Activated CD8-positive, alpha-beta T cell treated with anti-CD3 and anti-CD28 coated beads for 36 hours (primary cell): ENCODE data around the gene ARHGEF6. TPM values are rescaled to one million over a fixed set of nuclear protein-coding genes. Genes with fewer than 3 reads are reported as not detected.

Experiments
- ATAC-seq: fragments of 200-7000 bp; cut with Tn5 transposase; one replicate; pipeline ENCODE4 v1.10.0; 2021; ENCODE audit warnings: mild to moderate bottlenecking, moderate library complexity
- CTCF ChIA-PET: fragments of 350-600 bp; sonication (Branson Sonifier 250); formaldehyde crosslinking; loops from one replicate; lab custom pipeline; 2021; ENCODE audit warnings: antibody characterized with exemption; lab: Charles Lee
- POLR2A ChIA-PET: fragments of 350-600 bp; sonication (Branson Sonifier 250); formaldehyde crosslinking; loops from one replicate; lab custom pipeline; 2021; ENCODE audit warnings: antibody characterized with exemption; lab: Charles Lee
- DNase-seq: peaks from one replicate; pipeline ENCODE4 v3.0.0-alpha.2; 2020
- H3K27ac Mint-ChIP-seq: one replicate; pipeline ENCODE4 v1.8.0; 2021; ENCODE audit warnings: mild to moderate bottlenecking, mixed read lengths
- H3K27me3 Mint-ChIP-seq: one replicate; pipeline ENCODE4 v1.8.0; 2021; ENCODE audit warnings: mixed read lengths
- H3K36me3 Mint-ChIP-seq: one replicate; pipeline ENCODE4 v1.8.0; 2021; ENCODE audit warnings: low read depth, mixed read lengths
- H3K4me1 Mint-ChIP-seq: one replicate; pipeline ENCODE4 v1.8.0; 2021; ENCODE audit warnings: low read depth, mixed read lengths
- H3K4me3 Mint-ChIP-seq: one replicate; pipeline ENCODE4 v1.8.0; 2021; ENCODE audit warnings: mild to moderate bottlenecking, moderate library complexity, mixed read lengths
- H3K9me3 Mint-ChIP-seq: one replicate; pipeline ENCODE4 v1.8.0; 2021; ENCODE audit warnings: mixed read lengths
- intact Hi-C: fragments of 100-400 bp; cut with micrococcal nuclease; formaldehyde crosslinking; loops from one replicate; pipeline ENCODE4 v1.10.0; 2022
- total RNA-seq, 2 experiments: library from RNA; stranded (reverse); gene quantifications; one replicate each; pipeline ENCODE4 v1.2.3, GENCODE V29; 2021
- TF ChIP-seq, protein P1 (sequence below): fragments of 200-600 bp; IDR thresholded peaks from one replicate; pipeline ENCODE4 v1.8.0; 2022; ENCODE audit warnings: antibody characterized with exemption, mild to moderate bottlenecking

Gene ARHGEF6
- total RNA-seq, 2 experiments from 2014 or later, result 45.7 to 45.8 TPM

DNA sequence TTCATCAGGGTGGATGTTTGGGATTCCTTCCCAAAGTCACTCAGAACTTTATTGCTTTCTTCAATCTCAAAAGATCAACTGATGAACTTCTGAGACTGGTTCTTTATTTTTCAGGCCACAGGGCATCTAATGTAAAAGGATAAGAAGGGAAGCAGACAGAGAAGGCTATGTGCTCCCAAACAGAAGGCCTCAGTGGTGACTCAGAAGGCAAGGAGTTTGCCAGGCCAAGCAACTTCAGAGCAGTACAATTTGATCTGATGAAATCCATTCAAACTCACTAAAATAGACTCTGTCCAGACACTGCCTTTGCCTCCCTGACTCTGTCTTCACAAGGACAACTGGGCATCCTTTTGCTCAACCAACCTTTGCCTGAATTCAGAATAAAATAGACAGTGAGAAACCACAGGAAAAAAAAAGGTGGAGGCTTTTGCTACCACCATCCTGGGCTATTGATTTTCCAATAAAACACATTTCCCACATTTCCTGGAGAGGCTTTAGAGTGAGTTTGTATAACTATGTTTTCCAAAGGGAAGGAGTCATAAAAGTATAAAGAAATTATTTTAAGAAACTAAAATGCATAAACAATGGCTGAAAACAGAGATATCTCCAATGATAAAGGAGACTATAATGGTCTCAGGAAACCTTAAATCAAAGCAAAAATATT is 55.2 kb downstream of the ARHGEF6 start:
- Mint-ChIP-seq H3K27ac (peak overlapping the region; percentile 11), H3K27me3 (no peaks in the 10 kb centered on the region), H3K4me1 (peaks cover 36% of the 10 kb centered on the region), H3K36me3 (peaks cover 36% of the 10 kb centered on the region), H3K4me3 (no peak overlapping the region), H3K9me3 (peaks cover 10% of the 10 kb centered on the region)
- ChIA-PET POLR2A (interaction anchor here (1.3 kb wide), 1 partner anchor 154 kb away, joined by 3 read pairs; no protein-coding TSS in a partner anchor), CTCF (no interaction called here)
- intact Hi-C loops, result no loop called here
- DNase-seq (no peak), ATAC-seq (no peak)
- TF ChIP-seq, protein P1, sequence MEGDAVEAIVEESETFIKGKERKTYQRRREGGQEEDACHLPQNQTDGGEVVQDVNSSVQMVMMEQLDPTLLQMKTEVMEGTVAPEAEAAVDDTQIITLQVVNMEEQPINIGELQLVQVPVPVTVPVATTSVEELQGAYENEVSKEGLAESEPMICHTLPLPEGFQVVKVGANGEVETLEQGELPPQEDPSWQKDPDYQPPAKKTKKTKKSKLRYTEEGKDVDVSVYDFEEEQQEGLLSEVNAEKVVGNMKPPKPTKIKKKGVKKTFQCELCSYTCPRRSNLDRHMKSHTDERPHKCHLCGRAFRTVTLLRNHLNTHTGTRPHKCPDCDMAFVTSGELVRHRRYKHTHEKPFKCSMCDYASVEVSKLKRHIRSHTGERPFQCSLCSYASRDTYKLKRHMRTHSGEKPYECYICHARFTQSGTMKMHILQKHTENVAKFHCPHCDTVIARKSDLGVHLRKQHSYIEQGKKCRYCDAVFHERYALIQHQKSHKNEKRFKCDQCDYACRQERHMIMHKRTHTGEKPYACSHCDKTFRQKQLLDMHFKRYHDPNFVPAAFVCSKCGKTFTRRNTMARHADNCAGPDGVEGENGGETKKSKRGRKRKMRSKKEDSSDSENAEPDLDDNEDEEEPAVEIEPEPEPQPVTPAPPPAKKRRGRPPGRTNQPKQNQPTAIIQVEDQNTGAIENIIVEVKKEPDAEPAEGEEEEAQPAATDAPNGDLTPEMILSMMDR, result no peak

DNA sequence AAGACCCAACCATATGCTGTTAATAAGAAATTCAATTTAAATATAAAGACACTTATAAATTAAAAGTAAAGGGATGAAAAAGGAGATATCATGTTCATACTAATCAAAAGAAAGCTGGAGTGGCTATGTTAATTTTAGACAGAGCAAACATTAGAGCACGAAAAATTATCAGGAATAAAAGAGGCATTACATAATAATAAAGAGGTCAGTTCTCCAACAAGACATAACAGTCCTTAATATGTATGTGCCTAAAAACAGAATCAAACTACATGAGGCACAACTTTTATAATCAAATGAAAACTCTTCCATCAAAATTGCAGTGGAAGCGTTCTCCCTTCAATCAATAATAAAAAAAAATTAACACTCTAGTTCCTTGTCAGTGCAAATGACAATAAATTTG is 62.6 kb downstream of the ARHGEF6 start:
- no peak overlapping the region for H3K4me3 Mint-ChIP-seq
- DNase-seq (no peak), ATAC-seq (no peak)
- H3K27me3 Mint-ChIP-seq, result no peaks in the 10 kb centered on the region
- H3K27ac Mint-ChIP-seq, result no peak overlapping the region
- peaks cover 6% of the 10 kb centered on the region for H3K9me3 Mint-ChIP-seq
- TF ChIP-seq, protein P1, result no peak
- CTCF ChIA-PET, result no interaction called here
- H3K36me3 Mint-ChIP-seq, result peaks cover 23% of the 10 kb centered on the region
- POLR2A ChIA-PET, result no interaction called here
- peaks cover 54% of the 10 kb centered on the region for H3K4me1 Mint-ChIP-seq
- intact Hi-C loops, result loop anchor here (10.0 kb wide), 2 partner anchors 47 to 157 kb away; no protein-coding TSS in a partner anchor

DNA sequence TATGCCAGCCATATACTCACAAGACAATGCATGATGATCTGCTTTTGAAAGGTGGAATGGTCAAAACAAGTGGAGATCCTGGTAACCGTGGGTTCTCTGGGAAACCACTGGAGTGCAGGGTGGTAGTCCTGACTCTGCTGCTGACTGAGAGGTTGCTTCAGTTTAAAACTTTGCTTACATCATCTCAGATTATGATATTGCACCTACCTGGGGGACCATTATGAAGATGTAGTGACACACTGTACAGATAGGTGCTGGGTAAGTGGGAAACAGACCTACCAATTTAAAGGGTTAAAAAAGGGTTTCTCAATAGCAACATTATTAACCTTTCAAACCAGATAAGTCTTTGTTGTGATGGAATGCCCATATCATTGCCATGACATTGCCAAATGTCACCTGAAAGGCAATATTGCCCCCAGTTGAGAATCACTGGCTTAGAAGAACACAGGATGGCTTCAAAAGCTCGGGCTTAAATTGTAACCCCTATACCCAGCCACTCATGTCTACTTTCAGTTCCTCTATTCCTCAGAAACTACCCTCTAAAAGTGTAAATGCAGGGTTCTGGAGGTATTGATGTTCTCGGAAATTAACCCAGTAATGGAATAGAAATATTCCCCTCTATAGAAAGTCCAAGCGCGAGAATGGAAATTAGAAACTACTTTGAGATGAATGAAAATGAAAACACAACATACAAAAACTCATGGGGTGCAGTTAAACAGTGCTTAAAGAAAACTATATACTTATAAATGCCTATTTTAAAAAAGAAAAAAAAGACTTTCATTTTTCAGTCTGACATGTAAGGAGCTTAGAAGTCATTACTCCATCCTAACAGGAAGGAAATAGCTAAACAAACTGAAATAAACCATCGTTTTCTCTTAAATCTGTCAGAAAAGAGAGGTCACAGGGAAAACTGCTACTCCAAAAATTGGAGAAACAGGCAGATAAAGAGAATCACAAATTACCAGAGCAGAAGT is 65.8 kb downstream of the ARHGEF6 start:
- intact Hi-C loops, result loop anchor here (5.0 to 10.0 kb wide), 3 partner anchors 50 to 212 kb away; no protein-coding TSS in a partner anchor
- Mint-ChIP-seq H3K36me3 (peaks cover 5% of the 10 kb centered on the region), H3K4me1 (peaks cover 65% of the 10 kb centered on the region), H3K27me3 (no peaks in the 10 kb centered on the region), H3K4me3 (peak overlapping the region; percentile 58), H3K9me3 (no peaks in the 10 kb centered on the region), H3K27ac (peak overlapping the region; percentile 94)
- ChIA-PET POLR2A (interaction anchor here (0.6 to 1.3 kb wide), 4 partner anchors 13 to 165 kb away, joined by 3 to 4 read pairs (median 3); partner anchors contain the start of gene RBMX), CTCF (interaction anchor here (0.8 to 2.6 kb wide), 4 partner anchors 13 to 211 kb away, joined by 3 to 11 read pairs (median 4); no protein-coding TSS in a partner anchor)
- ATAC-seq (peak; percentile 46), DNase-seq (no peak)
- TF ChIP-seq, protein P1, result no peak

DNA sequence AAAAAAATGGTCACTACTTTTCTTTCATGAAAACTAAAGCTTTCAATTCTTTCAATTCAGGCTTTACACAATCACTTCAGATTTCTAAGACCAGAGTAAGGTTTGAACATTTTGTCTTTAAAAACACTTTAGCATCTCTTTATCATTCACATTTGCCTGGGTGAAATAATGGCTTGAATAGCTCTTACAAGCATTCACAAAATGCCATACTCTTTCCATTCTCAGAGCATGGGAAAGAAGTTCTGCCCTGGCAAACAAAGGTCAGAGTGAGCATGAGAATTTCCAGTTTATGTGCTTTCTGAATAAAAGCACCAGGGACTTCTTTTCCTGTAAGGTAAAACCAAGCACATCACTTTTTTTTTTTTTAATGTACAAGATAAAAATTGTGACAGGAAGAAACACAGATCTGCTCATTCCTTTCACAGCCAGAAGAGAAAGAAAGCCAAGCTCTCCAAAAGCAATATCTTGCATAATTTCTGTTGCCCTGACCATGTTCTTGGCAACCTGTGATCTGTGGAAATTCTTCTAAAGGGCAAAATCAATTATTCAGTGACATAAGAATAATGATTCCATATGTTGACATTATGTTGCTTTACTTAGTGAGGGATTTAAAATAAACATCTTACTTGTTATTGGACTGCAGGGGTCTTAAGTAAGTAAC is 68.0 kb downstream of the ARHGEF6 start:
- ATAC-seq (no peak), DNase-seq (no peak)
- Mint-ChIP-seq H3K36me3 (peaks cover 11% of the 10 kb centered on the region), H3K27ac (peak overlapping the region; percentile 49), H3K4me3 (no peak overlapping the region), H3K4me1 (peaks cover 74% of the 10 kb centered on the region), H3K9me3 (no peaks in the 10 kb centered on the region), H3K27me3 (no peaks in the 10 kb centered on the region)
- intact Hi-C loops, result loop anchor here (5.0 to 10.0 kb wide), 3 partner anchors 52 to 215 kb away; no protein-coding TSS in a partner anchor
- POLR2A ChIA-PET, result interaction anchor here (0.9 to 1.3 kb wide), 2 partner anchors 18 to 53 kb away, joined by 3 to 5 read pairs; no protein-coding TSS in a partner anchor
- TF ChIP-seq, protein P1, result no peak
- CTCF ChIA-PET, result interaction anchor here (1.4 kb wide), 1 partner anchor 213 kb away, joined by 3 read pairs; no protein-coding TSS in a partner anchor
